ENCODE results near the gene MIER2. TPM values are rescaled to one million over a fixed set of nuclear protein-coding genes. Genes with fewer than 3 reads are reported as not detected.

MIER2 gene
- polyA plus RNA-seq, 3 donors = 3.6 to 21.9 (median 6.9) TPM

GRCh38 chr19:290372-291005 is 54.1 kb downstream of the MIER2 start:
- Mint-ChIP-seq H3K27me3 (ENCODE audit: low read depth in 3 of 3) (peaks cover 48 to 68% (median 60%) of the 10 kb centered on the region in 3 donors), H3K9me3 (peaks cover 0 to 13% (median 5%) of the 10 kb centered on the region in 7 donors), H3K4me1 (peaks cover 7% of the 10 kb centered on the region), H3K36me3 (no peaks in the 10 kb centered on the region), H3K27ac (no peak overlapping the region), H3K4me3 (peak overlapping the region in 1 of 2 donors; percentile 72)
- peaks cover 3 to 8% of the 10 kb centered on the region in 2 donors for H3K4me1 ChIP-seq (ENCODE audit: control insufficient read depth in 1 of 2, insufficient read depth in 2 of 2, low read length in 2 of 2)
- no peaks in the 10 kb centered on the region for H3K79me2 ChIP-seq (ENCODE audit: insufficient read depth, low read length)
- no peak for TF ChIP-seq CTCF (IDR thresholded peaks at IDR 0.05)
- H3K4me3 ChIP-seq (replicated peaks in 1 of 3; ENCODE audit: low read depth in 2 of 3, low read length in 3 of 3) = no peak overlapping the region
- H3K4me2 ChIP-seq (replicated peaks; ENCODE audit: extremely low read depth, low read length, poor library complexity, severe bottlenecking) = no peak overlapping the region
- H3K27me3 ChIP-seq (ENCODE audit: control insufficient read depth in 2 of 2, insufficient read depth in 2 of 2, low read length in 2 of 2) = peaks cover 20 to 59% of the 10 kb centered on the region in 2 donors
- peaks cover 8 to 14% of the 10 kb centered on the region in 2 donors for H3K9me3 ChIP-seq (replicated peaks in 1 of 2; ENCODE audit: control insufficient read depth in 1 of 2, insufficient read depth in 1 of 2, low read length in 2 of 2)
- WGBS (ENCODE audit: insufficient coverage) = 4% methylated on average over 50 of the region's 51 CpGs
- DNase-seq = no peak
- H4K20me1 ChIP-seq (ENCODE audit: insufficient read depth, low read length) = no peaks in the 10 kb centered on the region
- intact Hi-C loops (cut with micrococcal nuclease) = no loop called here
- H2AFZ ChIP-seq (ENCODE audit: insufficient read depth, low read depth, low read length, poor library complexity, severe bottlenecking) = no peak overlapping the region
- no peaks in the 10 kb centered on the region for H3K36me3 ChIP-seq (replicated peaks in 1 of 2; ENCODE audit: control insufficient read depth in 1 of 2, insufficient read depth in 2 of 2, low read length in 2 of 2)
- no peak overlapping the region for H3K27ac ChIP-seq (ENCODE audit: low read depth in 1 of 2, low read length in 2 of 2)
- H3K9ac ChIP-seq (ENCODE audit: insufficient read depth, low read length, poor library complexity, severe bottlenecking) = no peak overlapping the region

GRCh38 chr19:289651-290371 is 54.8 kb downstream of the MIER2 start:
- TF ChIP-seq CTCF (IDR thresholded peaks at IDR 0.05) = no peak
- DNase-seq = no peak
- H3K27me3 Mint-ChIP-seq (ENCODE audit: low read depth in 3 of 3) = peaks cover 47 to 67% (median 60%) of the 10 kb centered on the region in 3 donors
- no peaks in the 10 kb centered on the region for H3K36me3 ChIP-seq (replicated peaks in 1 of 2; ENCODE audit: control insufficient read depth in 1 of 2, insufficient read depth in 2 of 2, low read length in 2 of 2)
- no peak overlapping the region for H3K27ac ChIP-seq (ENCODE audit: low read depth in 1 of 2, low read length in 2 of 2)
- peaks cover 8 to 14% of the 10 kb centered on the region in 2 donors for H3K9me3 ChIP-seq (replicated peaks in 1 of 2; ENCODE audit: control insufficient read depth in 1 of 2, insufficient read depth in 1 of 2, low read length in 2 of 2)
- no peak overlapping the region for H3K9ac ChIP-seq (ENCODE audit: insufficient read depth, low read length, poor library complexity, severe bottlenecking)
- no peaks in the 10 kb centered on the region for H3K79me2 ChIP-seq (ENCODE audit: insufficient read depth, low read length)
- 62% methylated on average over 16 of the region's 26 CpGs for WGBS (ENCODE audit: insufficient coverage)
- H3K9me3 Mint-ChIP-seq = peaks cover 0 to 13% (median 5%) of the 10 kb centered on the region in 7 donors
- H3K4me1 Mint-ChIP-seq = peaks cover 5% of the 10 kb centered on the region
- no peak overlapping the region for H3K4me3 ChIP-seq (replicated peaks in 1 of 3; ENCODE audit: low read depth in 2 of 3, low read length in 3 of 3)
- H3K27me3 ChIP-seq (ENCODE audit: control insufficient read depth in 2 of 2, insufficient read depth in 2 of 2, low read length in 2 of 2) = peaks cover 20 to 55% of the 10 kb centered on the region in 2 donors
- peak overlapping the region in 1 of 2 donors; percentile 72 for H3K4me3 Mint-ChIP-seq
- no peak overlapping the region for H3K4me2 ChIP-seq (replicated peaks; ENCODE audit: extremely low read depth, low read length, poor library complexity, severe bottlenecking)
- no peak overlapping the region for H2AFZ ChIP-seq (ENCODE audit: insufficient read depth, low read depth, low read length, poor library complexity, severe bottlenecking)
- intact Hi-C loops (cut with micrococcal nuclease) = no loop called here
- H3K36me3 Mint-ChIP-seq = no peaks in the 10 kb centered on the region
- peak overlapping the region in 1 of 7 donors; percentile 46 for H3K27ac Mint-ChIP-seq
- peaks cover 0 to under 1% of the 10 kb centered on the region in 2 donors for H3K4me1 ChIP-seq (ENCODE audit: control insufficient read depth in 1 of 2, insufficient read depth in 2 of 2, low read length in 2 of 2)
- no peaks in the 10 kb centered on the region for H4K20me1 ChIP-seq (ENCODE audit: insufficient read depth, low read length)

All from CD14-positive monocyte (primary cell).